GM12878 (cell line): Measurements from ENCODE around the gene AGFG1. TPM values are rescaled to one million over a fixed set of nuclear protein-coding genes. Genes with fewer than 3 reads are reported as not detected.

Experiments
- BHLHE40 ChIP-seq, 2 experiments: fragments of 450-650 bp in 1 of 2; IDR thresholded peaks; 2 replicates each; pipeline ENCODE4 v1.6.1; 2011 to 2017; ENCODE audit warnings: low read depth in 2 of 2, borderline replicate concordance in 1 of 2, improper control_type of control experiment in 1 of 2, low read length in 1 of 2, mild to moderate bottlenecking in 1 of 2
- CHD1 ChIP-seq: IDR thresholded peaks from 2 replicates; pipeline ENCODE4 v1.6.1; 2012; ENCODE audit warnings: low read depth, low read length, improper control_type of control experiment
- CHD4 ChIP-seq: fragments of 200-600 bp; sonication (generic); IDR thresholded peaks from 2 replicates; pipeline ENCODE4 v1.6.1; 2016; ENCODE audit warnings: mild to moderate bottlenecking
- ETV6 ChIP-seq, 2 experiments: fragments of 450-650 bp in 1 of 2; IDR thresholded peaks in 1 of 2; conservative IDR thresholded peaks in 1 of 2; 2 replicates each; pipeline ENCODE4 v1.6.1; 2014; ENCODE audit warnings: antibody characterized with exemption in 1 of 2, borderline replicate concordance in 1 of 2, low read depth in 1 of 2, mild to moderate bottlenecking in 1 of 2, moderate library complexity in 1 of 2
- EZH2 ChIP-seq: IDR thresholded peaks from 2 replicates; pipeline ENCODE4 v1.6.1; 2012; ENCODE audit warnings: low read depth, mild to moderate bottlenecking, control low read depth, inconsistent platforms, low read length, borderline replicate concordance; ENCODE audit not compliant: control insufficient read depth
- FOXM1 ChIP-seq: IDR thresholded peaks from 2 replicates; pipeline ENCODE4 v1.6.1; 2012; ENCODE audit warnings: low read depth, mild to moderate bottlenecking, inconsistent platforms, low read length, moderate library complexity
- HCFC1 ChIP-seq: fragments of 150-350 bp; IDR thresholded peaks from 2 replicates; pipeline ENCODE4 v1.6.1; 2014; ENCODE audit warnings: low read length
- RFX5 ChIP-seq: IDR thresholded peaks from 2 replicates; pipeline ENCODE4 v1.6.1; 2011; ENCODE audit warnings: low read depth, low read length, improper control_type of control experiment
- SIN3A ChIP-seq: IDR thresholded peaks from 2 replicates; pipeline ENCODE4 v1.6.1; 2012; ENCODE audit warnings: low read depth, low read length, improper control_type of control experiment
- SIX5 ChIP-seq: IDR thresholded peaks from 2 replicates; pipeline ENCODE4 v1.6.1; 2011; ENCODE audit warnings: mild to moderate bottlenecking, low read depth, low read length, moderate library complexity; ENCODE audit not compliant: severe bottlenecking
- SKIL ChIP-seq: fragments of 450-650 bp; IDR thresholded peaks from 2 replicates; pipeline ENCODE4 v1.6.1; 2017; ENCODE audit warnings: mild to moderate bottlenecking, low read depth, inconsistent platforms; ENCODE audit not compliant: poor library complexity, severe bottlenecking
- SMAD5 ChIP-seq: IDR thresholded peaks from 2 replicates; pipeline ENCODE4 v1.6.1; 2016; ENCODE audit warnings: antibody characterized with exemption, low read depth
- TCF12 ChIP-seq: IDR thresholded peaks from 2 replicates; pipeline ENCODE4 v1.6.1; 2011; ENCODE audit warnings: low read depth, mild to moderate bottlenecking, low read length
- ZNF207 ChIP-seq: fragments of 450-650 bp; IDR thresholded peaks from 2 replicates; pipeline ENCODE4 v1.6.1; 2014; ENCODE audit warnings: antibody characterized with exemption, mild to moderate bottlenecking, borderline replicate concordance
- polyA plus RNA-seq, 11 experiments: library from polyadenylated mRNA; depleted of rRNA in 4 of 11; unstranded in 6 of 11; stranded (reverse) in 5 of 11; fragments of >200 nt; fragmentation: Nextera tagmentation in 4 of 11; fragmentation: Illumina TruSeq in 1 of 11; extraction: Ambion mirVana in 4 of 11; extraction: Trizol in 1 of 11; gene quantifications; 1 replicate in 1 of 11; 2 replicates in 10 of 11; pipeline versions ENCODE4 v1.2.1 to v1.2.3, GENCODE V29; 2011 to 2016; ENCODE audit warnings: inconsistent platforms in 2 of 11, missing spikeins in 2 of 11, low read depth in 1 of 11
- total RNA-seq, 4 experiments: library from RNA; depleted of rRNA in 3 of 4; stranded (reverse); fragments of >200 nt in 3 of 4; fragmentation: Illumina TruSeq in 1 of 4; extraction: Trizol in 1 of 4; gene quantifications; 2 replicates each; pipeline versions ENCODE4 v1.2.1 to v1.2.3, GENCODE V29; 2013 to 2021
- TF ChIP-seq, protein P1 (sequence below): fragments of 450-650 bp; IDR thresholded peaks from 2 replicates; pipeline ENCODE4 v1.6.1; 2017; ENCODE audit warnings: low read depth, mild to moderate bottlenecking, moderate library complexity
- TF ChIP-seq, protein P2 (sequence below): IDR thresholded peaks from 2 replicates; pipeline ENCODE4 v1.6.1; 2011; ENCODE audit warnings: mild to moderate bottlenecking, low read depth, low read length, moderate library complexity; ENCODE audit not compliant: insufficient replicate concordance
- TF ChIP-seq, protein P3 (sequence below): fragments of 450-650 bp; IDR thresholded peaks from 2 replicates; pipeline ENCODE4 v1.6.1; 2017; ENCODE audit warnings: mild to moderate bottlenecking, moderate library complexity

AGFG1 gene
- total and polyA plus RNA-seq, 10 of the 15 experiments (the other 5 are each of a cell fraction or from before 2014, with no cell fraction given) = 7.3 to 243 (median 81.7) TPM

DNA sequence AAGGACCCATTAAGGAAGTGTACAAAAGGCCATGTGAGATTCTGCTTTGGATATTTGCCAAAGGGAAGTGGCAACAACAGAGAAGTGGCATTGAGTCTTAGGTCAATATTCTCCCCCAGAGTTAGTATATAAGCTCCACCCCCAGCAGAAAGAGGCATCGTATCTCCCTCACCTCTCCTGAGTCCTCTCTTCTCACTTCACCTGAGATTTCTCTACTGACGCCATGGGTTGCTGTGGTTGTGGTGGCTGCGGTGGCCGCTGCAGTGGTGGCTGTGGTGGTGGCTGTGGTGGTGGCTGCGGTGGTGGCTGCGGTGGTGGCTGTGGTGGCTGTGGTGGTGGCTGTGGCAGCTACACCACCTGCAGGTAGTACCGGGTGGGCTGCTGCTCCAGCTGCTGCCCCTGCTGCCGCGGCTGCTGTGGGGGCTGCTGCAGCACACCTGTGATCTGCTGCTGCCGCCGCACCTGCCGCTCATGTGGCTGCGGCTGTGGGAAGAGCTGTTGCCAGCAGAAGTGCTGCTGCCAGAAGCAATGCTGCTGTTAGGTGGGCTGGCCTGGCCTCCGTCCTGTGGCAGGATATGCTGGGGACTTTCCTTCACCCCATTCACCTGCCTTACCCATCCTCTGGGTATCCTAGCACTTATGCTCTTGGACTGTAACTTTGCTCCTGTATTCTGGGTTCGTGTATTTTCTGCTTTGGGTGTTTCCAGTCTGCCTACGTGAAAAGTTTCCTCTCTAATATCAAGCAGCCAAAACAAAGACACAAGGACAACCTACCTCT, 136.8 kb downstream of the AGFG1 start (continued):
- TF ChIP-seq SKIL (no peak), RFX5 (no peak), SMAD5 (no peak), CHD1 (no peak), TCF12 (peak; percentile 73), HCFC1 (no peak), ETV6 (conservative IDR thresholded peaks at IDR 0.05 in 1 of 2, IDR thresholded peaks at IDR 0.05 in 1 of 2; ENCODE audit: borderline replicate concordance in 1 of 2, low read depth in 1 of 2) (no peak), EZH2 (no peak), SIX5 (no peak), CHD4 (no peak), FOXM1 (no peak), ZNF207 (no peak), SIN3A (no peak), BHLHE40 (IDR thresholded peaks at IDR 0.05; ENCODE audit: borderline replicate concordance in 1 of 2, low read depth in 2 of 2, low read length in 1 of 2) (peak in 1 of 2 experiments; percentile 73; a peak in 2 of 4 replicates)
- TF ChIP-seq, protein P1, sequence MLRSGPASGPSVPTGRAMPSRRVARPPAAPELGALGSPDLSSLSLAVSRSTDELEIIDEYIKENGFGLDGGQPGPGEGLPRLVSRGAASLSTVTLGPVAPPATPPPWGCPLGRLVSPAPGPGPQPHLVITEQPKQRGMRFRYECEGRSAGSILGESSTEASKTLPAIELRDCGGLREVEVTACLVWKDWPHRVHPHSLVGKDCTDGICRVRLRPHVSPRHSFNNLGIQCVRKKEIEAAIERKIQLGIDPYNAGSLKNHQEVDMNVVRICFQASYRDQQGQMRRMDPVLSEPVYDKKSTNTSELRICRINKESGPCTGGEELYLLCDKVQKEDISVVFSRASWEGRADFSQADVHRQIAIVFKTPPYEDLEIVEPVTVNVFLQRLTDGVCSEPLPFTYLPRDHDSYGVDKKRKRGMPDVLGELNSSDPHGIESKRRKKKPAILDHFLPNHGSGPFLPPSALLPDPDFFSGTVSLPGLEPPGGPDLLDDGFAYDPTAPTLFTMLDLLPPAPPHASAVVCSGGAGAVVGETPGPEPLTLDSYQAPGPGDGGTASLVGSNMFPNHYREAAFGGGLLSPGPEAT = no peak
- TF ChIP-seq, protein P2, sequence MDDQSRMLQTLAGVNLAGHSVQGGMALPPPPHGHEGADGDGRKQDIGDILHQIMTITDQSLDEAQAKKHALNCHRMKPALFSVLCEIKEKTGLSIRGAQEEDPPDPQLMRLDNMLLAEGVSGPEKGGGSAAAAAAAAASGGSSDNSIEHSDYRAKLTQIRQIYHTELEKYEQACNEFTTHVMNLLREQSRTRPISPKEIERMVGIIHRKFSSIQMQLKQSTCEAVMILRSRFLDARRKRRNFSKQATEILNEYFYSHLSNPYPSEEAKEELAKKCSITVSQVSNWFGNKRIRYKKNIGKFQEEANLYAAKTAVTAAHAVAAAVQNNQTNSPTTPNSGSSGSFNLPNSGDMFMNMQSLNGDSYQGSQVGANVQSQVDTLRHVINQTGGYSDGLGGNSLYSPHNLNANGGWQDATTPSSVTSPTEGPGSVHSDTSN = no peak
- TF ChIP-seq, protein P3, sequence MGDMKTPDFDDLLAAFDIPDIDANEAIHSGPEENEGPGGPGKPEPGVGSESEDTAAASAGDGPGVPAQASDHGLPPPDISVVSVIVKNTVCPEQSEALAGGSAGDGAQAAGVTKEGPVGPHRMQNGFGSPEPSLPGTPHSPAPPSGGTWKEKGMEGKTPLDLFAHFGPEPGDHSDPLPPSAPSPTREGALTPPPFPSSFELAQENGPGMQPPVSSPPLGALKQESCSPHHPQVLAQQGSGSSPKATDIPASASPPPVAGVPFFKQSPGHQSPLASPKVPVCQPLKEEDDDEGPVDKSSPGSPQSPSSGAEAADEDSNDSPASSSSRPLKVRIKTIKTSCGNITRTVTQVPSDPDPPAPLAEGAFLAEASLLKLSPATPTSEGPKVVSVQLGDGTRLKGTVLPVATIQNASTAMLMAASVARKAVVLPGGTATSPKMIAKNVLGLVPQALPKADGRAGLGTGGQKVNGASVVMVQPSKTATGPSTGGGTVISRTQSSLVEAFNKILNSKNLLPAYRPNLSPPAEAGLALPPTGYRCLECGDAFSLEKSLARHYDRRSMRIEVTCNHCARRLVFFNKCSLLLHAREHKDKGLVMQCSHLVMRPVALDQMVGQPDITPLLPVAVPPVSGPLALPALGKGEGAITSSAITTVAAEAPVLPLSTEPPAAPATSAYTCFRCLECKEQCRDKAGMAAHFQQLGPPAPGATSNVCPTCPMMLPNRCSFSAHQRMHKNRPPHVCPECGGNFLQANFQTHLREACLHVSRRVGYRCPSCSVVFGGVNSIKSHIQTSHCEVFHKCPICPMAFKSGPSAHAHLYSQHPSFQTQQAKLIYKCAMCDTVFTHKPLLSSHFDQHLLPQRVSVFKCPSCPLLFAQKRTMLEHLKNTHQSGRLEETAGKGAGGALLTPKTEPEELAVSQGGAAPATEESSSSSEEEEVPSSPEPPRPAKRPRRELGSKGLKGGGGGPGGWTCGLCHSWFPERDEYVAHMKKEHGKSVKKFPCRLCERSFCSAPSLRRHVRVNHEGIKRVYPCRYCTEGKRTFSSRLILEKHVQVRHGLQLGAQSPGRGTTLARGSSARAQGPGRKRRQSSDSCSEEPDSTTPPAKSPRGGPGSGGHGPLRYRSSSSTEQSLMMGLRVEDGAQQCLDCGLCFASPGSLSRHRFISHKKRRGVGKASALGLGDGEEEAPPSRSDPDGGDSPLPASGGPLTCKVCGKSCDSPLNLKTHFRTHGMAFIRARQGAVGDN = no peak
